Measurements from ENCODE around the gene AARS2.

GRCh38 chr6:44255871-44256774 lies 57.0 kb downstream of the AARS2 start:
- TF ChIP-seq CTCF (IDR thresholded peaks at IDR 0.05), result no peak
- no peak for TF ChIP-seq POLR2A (IDR thresholded peaks at IDR 0.05)
